OCI-LY1 (cell line): ENCODE results near the gene PTPN14.
"Not testable (repeated sequence)": the region's sequence is repeated elsewhere in the genome, so short reads cannot be mapped to it uniquely, and the experiment has no call there.

Source experiments
- H2AFZ ChIP-seq: fragments of 200-600 bp; sonication (generic), shearing (Covaris generic); 2 replicates; pipeline ENCODE4 v1.6.0; 2014; ENCODE audit warnings: antibody characterized with exemption, mild to moderate bottlenecking, low read length
- H3F3A ChIP-seq: fragments of 200-600 bp; sonication (generic), shearing (Covaris generic); 2 replicates; pipeline ENCODE4 v1.6.0; 2014; ENCODE audit warnings: mild to moderate bottlenecking, antibody characterized with exemption, low read length, moderate library complexity; ENCODE audit not compliant: insufficient read depth
- H3K27ac ChIP-seq: fragments of 200-600 bp; sonication (generic); 2 replicates; pipeline ENCODE4 v1.5.1; 2014; ENCODE audit warnings: low read length, mixed run types, mild to moderate bottlenecking, low read depth; ENCODE audit not compliant: poor library complexity, severe bottlenecking
- H3K27me3 ChIP-seq: fragments of 200-600 bp; sonication (generic); 2 replicates; pipeline ENCODE4 v1.6.0; 2014; ENCODE audit warnings: antibody characterized with exemption, mild to moderate bottlenecking, low read length, moderate library complexity; ENCODE audit not compliant: insufficient read depth
- H3K36me3 ChIP-seq: fragments of 200-600 bp; sonication (generic); 2 replicates; pipeline ENCODE4 v1.6.1; 2014; ENCODE audit warnings: mild to moderate bottlenecking, antibody characterized with exemption, low read length, moderate library complexity, mixed read lengths; ENCODE audit not compliant: insufficient read depth
- H3K4me1 ChIP-seq: fragments of 200-600 bp; sonication (generic); 2 replicates; pipeline ENCODE4 v1.5.1; 2014; ENCODE audit warnings: mild to moderate bottlenecking, low read length, moderate library complexity; ENCODE audit not compliant: insufficient read depth, severe bottlenecking
- H3K4me2 ChIP-seq: fragments of 200-600 bp; sonication (generic), shearing (Covaris generic); 2 replicates; pipeline ENCODE4 v1.6.1; 2014; ENCODE audit warnings: low read length
- H3K4me3 ChIP-seq: fragments of 200-600 bp; sonication (generic); 2 replicates; pipeline ENCODE4 v1.5.1; 2014; ENCODE audit warnings: low read length, low read depth, mild to moderate bottlenecking, mixed read lengths; ENCODE audit not compliant: poor library complexity, severe bottlenecking
- H3K79me2 ChIP-seq: fragments of 200-600 bp; shearing (Covaris generic); 2 replicates; pipeline ENCODE4 v1.6.1; 2016; ENCODE audit warnings: mixed run types, low read length, mixed read lengths; ENCODE audit not compliant: insufficient read depth
- H3K9ac ChIP-seq: fragments of 200-600 bp; sonication (generic), shearing (Covaris generic); 2 replicates; pipeline ENCODE4 v1.6.1; 2014; ENCODE audit warnings: mild to moderate bottlenecking, low read length, mixed read lengths
- H3K9me2 ChIP-seq: fragments of 200-600 bp; sonication (generic), shearing (Covaris generic); 2 replicates; pipeline ENCODE4 v1.6.1; 2014; ENCODE audit warnings: low read depth, mild to moderate bottlenecking, low read length, mixed read lengths
- H3K9me3 ChIP-seq: fragments of 200-600 bp; shearing (Covaris generic); 2 replicates; pipeline ENCODE4 v1.6.1; 2014; ENCODE audit warnings: low read length, mixed read lengths
- H4K20me1 ChIP-seq: fragments of 200-600 bp; sonication (generic), shearing (Covaris generic); 2 replicates; pipeline ENCODE4 v1.6.0; 2016; ENCODE audit warnings: mild to moderate bottlenecking, low read length; ENCODE audit not compliant: insufficient read depth
- CTCF ChIP-seq: fragments of 200-600 bp; sonication (generic), shearing (Covaris generic); IDR thresholded peaks from 2 replicates; pipeline ENCODE4 v1.5.1; 2017; ENCODE audit warnings: mild to moderate bottlenecking, antibody characterized with exemption, low read length, moderate library complexity, mixed read lengths
- EZH2 ChIP-seq: fragments of 200-600 bp; sonication (generic), shearing (Covaris generic); IDR thresholded peaks from 2 replicates; pipeline ENCODE4 v1.8.0; 2017; ENCODE audit warnings: borderline replicate concordance, mixed run types, mild to moderate bottlenecking, antibody characterized with exemption, low read length, moderate library complexity, mixed read lengths

The PTPN14 gene

GRCh38 chr1:214397497-214397896 lies 153.9 kb downstream of the PTPN14 start:
- no peaks in the 10 kb centered on the region for H3K4me1 ChIP-seq
- H3K27me3 ChIP-seq, result no peaks in the 10 kb centered on the region
- H3K4me3 ChIP-seq, result no peak overlapping the region
- TF ChIP-seq CTCF (no peak), EZH2 (no peak)
- no peaks in the 10 kb centered on the region for H3K9me2 ChIP-seq
- H3K79me2 ChIP-seq, result no peaks in the 10 kb centered on the region
- H3K4me2 ChIP-seq, result no peak overlapping the region
- no peaks in the 10 kb centered on the region for H3K36me3 ChIP-seq
- H2AFZ ChIP-seq, result no peak overlapping the region
- no peaks in the 10 kb centered on the region for H4K20me1 ChIP-seq
- no peaks in the 10 kb centered on the region for H3K9me3 ChIP-seq
- no peak overlapping the region for H3K9ac ChIP-seq
- H3K27ac ChIP-seq, result no peak overlapping the region
- H3F3A ChIP-seq, result no peaks in the 10 kb centered on the region

- H3K36me3 ChIP-seq, result no peaks in the 10 kb centered on the region
- no peak overlapping the region for H3K4me3 ChIP-seq
- H3K4me2 ChIP-seq, result no peak overlapping the region
- H3K4me1 ChIP-seq, result no peaks in the 10 kb centered on the region
- no peak overlapping the region for H3K27ac ChIP-seq
- no peaks in the 10 kb centered on the region for H3F3A ChIP-seq
- H4K20me1 ChIP-seq, result no peaks in the 10 kb centered on the region
- TF ChIP-seq CTCF, result no peak
- no peak for TF ChIP-seq EZH2
- H2AFZ ChIP-seq, result no peak overlapping the region
- no peak overlapping the region for H3K9ac ChIP-seq
- H3K9me2 ChIP-seq, result no peaks in the 10 kb centered on the region
- no peaks in the 10 kb centered on the region for H3K27me3 ChIP-seq
- H3K79me2 ChIP-seq, result no peaks in the 10 kb centered on the region
- H3K9me3 ChIP-seq, result no peaks in the 10 kb centered on the region
Observed at GRCh38 chr1:214396330-214396729, 155.1 kb downstream of the PTPN14 start.

GRCh38 chr1:214394569-214394968 lies 156.8 kb downstream of the PTPN14 start:
- H4K20me1 ChIP-seq, H3K9me2 ChIP-seq, H3K27ac ChIP-seq, H3K36me3 ChIP-seq, H3K9me3 ChIP-seq, H3K9ac ChIP-seq, H3K4me2 ChIP-seq, H3K79me2 ChIP-seq, H3K27me3 ChIP-seq, H3K4me1 ChIP-seq, H3F3A ChIP-seq, H2AFZ ChIP-seq, H3K4me3 ChIP-seq: not testable (repeated sequence)

DNA sequence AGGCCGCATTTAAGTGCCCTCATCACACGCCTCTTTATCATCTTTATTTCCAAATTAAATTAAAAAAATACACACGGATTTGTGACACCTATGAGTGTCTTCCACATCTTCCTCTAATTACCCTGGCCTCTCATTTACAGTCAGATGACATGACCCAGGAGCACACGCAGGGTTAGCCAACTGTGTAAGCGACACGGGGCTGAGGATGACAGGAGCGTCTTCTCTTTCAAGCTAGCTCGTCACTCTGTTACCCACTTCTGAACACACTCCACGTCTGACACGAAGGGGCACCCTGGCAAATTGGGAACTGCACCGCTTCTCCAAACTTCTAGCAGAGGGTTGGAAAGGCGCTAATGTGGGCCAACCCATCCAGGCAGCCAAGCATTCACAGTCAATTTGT lies 158.3 kb downstream of the PTPN14 start:
- Histone ChIP-seq H3K79me2 (no peaks in the 10 kb centered on the region), H3K9me2 (no peaks in the 10 kb centered on the region), H2AFZ (no peak overlapping the region), H3K9ac (no peak overlapping the region), H3K36me3 (no peaks in the 10 kb centered on the region), H3K9me3 (no peaks in the 10 kb centered on the region), H3K27me3 (no peaks in the 10 kb centered on the region; the same call in 1 of the 2 replicates), H3K4me2 (no peak overlapping the region), H3F3A (no peaks in the 10 kb centered on the region), H3K4me1 (no peaks in the 10 kb centered on the region), H3K4me3 (no peak overlapping the region), H4K20me1 (no peaks in the 10 kb centered on the region), H3K27ac (no peak overlapping the region)
- TF ChIP-seq CTCF (no peak), EZH2 (no peak)
